Right ventricle myocardium inferior (tissue), 1 donor: Measurements from ENCODE around the gene ABHD13. TPM values are rescaled to one million over a fixed set of nuclear protein-coding genes. Genes with fewer than 3 reads are reported as not detected.
"Not testable (repeated sequence)": the region's sequence is repeated elsewhere in the genome, so short reads cannot be mapped to it uniquely, and the experiment has no call there.

Experiments used
- ATAC-seq: fragments of 200-7000 bp; cut with Tn5 transposase; one replicate; pipeline ENCODE4 v1.9.1; 2020; ENCODE audit warnings: mild to moderate bottlenecking, moderate library complexity
- DNase-seq: peaks from one replicate; pipeline ENCODE4 v3.0.0; 2021; ENCODE audit errors: missing footprints
- intact Hi-C: fragments of 100-400 bp; cut with DNase I; formaldehyde crosslinking; loops from one replicate; pipeline ENCODE4 v1.11.0; 2022
- total RNA-seq: library from RNA; stranded (reverse); fragmentation: NEBNext Ultra II Directional; extraction: Animal tissue kit (Norgen Biotek cat#: 25700); gene quantifications from one replicate; pipeline ENCODE4 v1.2.1, GENCODE V29; 2021
- donor health status: DM: no; HTN: yes; CAD: no; lungs with severe emphysema.

Gene ABHD13
- total RNA-seq, 1 donor from 2014 or later = 4.9 TPM

GRCh38 chr13:108217307-108218043 lies 717 bp upstream of the ABHD13 start:
- ATAC-seq, intact Hi-C loops: not testable (repeated sequence)
- peak; percentile 32 for DNase-seq

GRCh38 chr13:108220041-108220440 lies 1.8 kb downstream of the ABHD13 start:
- no peak for ATAC-seq
- intact Hi-C loops = no loop called here
- no peak for DNase-seq

GRCh38 chr13:108223687-108224503 lies 5.7 kb downstream of the ABHD13 start:
- ATAC-seq = peak; percentile 50

GRCh38 chr13:108225440-108225839 lies 7.2 kb downstream of the ABHD13 start:
- ATAC-seq = no peak
- intact Hi-C loops = no loop called here

More at GRCh38 chr13:108223687-108224503, 5.7 kb downstream of the ABHD13 start:
- no peak for DNase-seq
- intact Hi-C loops = no loop called here

GRCh38 chr13:108226184-108226583 lies 8.0 kb downstream of the ABHD13 start:
- no peak for ATAC-seq
- intact Hi-C loops = no loop called here

More at GRCh38 chr13:108225440-108225839, 7.2 kb downstream of the ABHD13 start:
- DNase-seq = no peak

GRCh38 chr13:108227651-108228272 lies 9.6 kb downstream of the ABHD13 start:
- no peak for DNase-seq
- intact Hi-C loops = no loop called here
- ATAC-seq = no peak

More at GRCh38 chr13:108226184-108226583, 8.0 kb downstream of the ABHD13 start:
- DNase-seq = no peak

- intact Hi-C loops = no loop called here
- no peak for DNase-seq
- no peak for ATAC-seq
Measured at GRCh38 chr13:108230377-108230776, 12.2 kb downstream of the ABHD13 start.

GRCh38 chr13:108249150-108249549 lies 31.0 kb downstream of the ABHD13 start:
- intact Hi-C loops = no loop called here
- ATAC-seq (no peak), DNase-seq (no peak)

GRCh38 chr13:108257248-108257647 lies 39.1 kb downstream of the ABHD13 start:
- ATAC-seq = no peak
- intact Hi-C loops = no loop called here
- no peak for DNase-seq

GRCh38 chr13:108263621-108264355 lies 45.6 kb downstream of the ABHD13 start:
- DNase-seq (no peak), ATAC-seq (no peak)
- intact Hi-C loops = no loop called here

- DNase-seq (no peak), ATAC-seq (no peak)
- intact Hi-C loops = no loop called here
Measured at GRCh38 chr13:108266321-108266990, 48.3 kb downstream of the ABHD13 start.

GRCh38 chr13:108267347-108267746 lies 49.2 kb downstream of the ABHD13 start:
- no peak for DNase-seq
- ATAC-seq = no peak
- intact Hi-C loops = no loop called here

GRCh38 chr13:108267855-108268254 lies 49.7 kb downstream of the ABHD13 start:
- intact Hi-C loops = not testable (repeated sequence)

GRCh38 chr13:108268466-108269112 lies 50.4 kb downstream of the ABHD13 start:
- DNase-seq (no peak), ATAC-seq (no peak)
- intact Hi-C loops = no loop called here

More at GRCh38 chr13:108267855-108268254, 49.7 kb downstream of the ABHD13 start:
- ATAC-seq, DNase-seq: not testable (repeated sequence)

- intact Hi-C loops = no loop called here
- ATAC-seq = peak; percentile 77
Measured at GRCh38 chr13:108269601-108270328, 51.6 kb downstream of the ABHD13 start, which contains the start of gene TNFSF13B. Gene TNFSF13B, plus strand, starts transcription at chr13:108269718. Its CDS starts 178 bp downstream, at chr13:108269896.

GRCh38 chr13:108270442-108270841 lies 52.2 kb downstream of the ABHD13 start:
- intact Hi-C loops = no loop called here
- DNase-seq = no peak

More at GRCh38 chr13:108269601-108270328, 51.6 kb downstream of the ABHD13 start, which contains the start of gene TNFSF13B:
- DNase-seq = peak; percentile 79

GRCh38 chr13:108272333-108272732 lies 54.1 kb downstream of the ABHD13 start:
- intact Hi-C loops = no loop called here
- DNase-seq (no peak), ATAC-seq (no peak)

More at GRCh38 chr13:108270442-108270841, 52.2 kb downstream of the ABHD13 start:
- ATAC-seq = no peak
